Activated CD8-positive, alpha-beta T cell treated with anti-CD3 and anti-CD28 coated beads for 36 hours (primary cell): ENCODE data around the gene MBD1. TPM values are rescaled to one million over a fixed set of nuclear protein-coding genes. Genes with fewer than 3 reads are reported as not detected.

Experiments used
- ATAC-seq: fragments of 200-7000 bp; cut with Tn5 transposase; one replicate; pipeline ENCODE4 v1.10.0; 2021; ENCODE audit warnings: mild to moderate bottlenecking, moderate library complexity
- CTCF ChIA-PET: fragments of 350-600 bp; sonication (Branson Sonifier 250); formaldehyde crosslinking; loops from one replicate; lab custom pipeline; 2021; ENCODE audit warnings: antibody characterized with exemption; lab: Charles Lee
- POLR2A ChIA-PET: fragments of 350-600 bp; sonication (Branson Sonifier 250); formaldehyde crosslinking; loops from one replicate; lab custom pipeline; 2021; ENCODE audit warnings: antibody characterized with exemption; lab: Charles Lee
- DNase-seq: peaks from one replicate; pipeline ENCODE4 v3.0.0-alpha.2; 2020
- H3K27ac Mint-ChIP-seq: one replicate; pipeline ENCODE4 v1.8.0; 2021; ENCODE audit warnings: mild to moderate bottlenecking, mixed read lengths
- H3K27me3 Mint-ChIP-seq: one replicate; pipeline ENCODE4 v1.8.0; 2021; ENCODE audit warnings: mixed read lengths
- H3K36me3 Mint-ChIP-seq: one replicate; pipeline ENCODE4 v1.8.0; 2021; ENCODE audit warnings: low read depth, mixed read lengths
- H3K4me1 Mint-ChIP-seq: one replicate; pipeline ENCODE4 v1.8.0; 2021; ENCODE audit warnings: low read depth, mixed read lengths
- H3K4me3 Mint-ChIP-seq: one replicate; pipeline ENCODE4 v1.8.0; 2021; ENCODE audit warnings: mild to moderate bottlenecking, moderate library complexity, mixed read lengths
- H3K9me3 Mint-ChIP-seq: one replicate; pipeline ENCODE4 v1.8.0; 2021; ENCODE audit warnings: mixed read lengths
- CTCF ChIP-seq: fragments of 200-600 bp; IDR thresholded peaks from one replicate; pipeline ENCODE4 v1.8.0; 2022; ENCODE audit warnings: antibody characterized with exemption, mild to moderate bottlenecking
- intact Hi-C: fragments of 100-400 bp; cut with micrococcal nuclease; formaldehyde crosslinking; loops from one replicate; pipeline ENCODE4 v1.10.0; 2022
- total RNA-seq, 2 experiments: library from RNA; stranded (reverse); gene quantifications; one replicate each; pipeline ENCODE4 v1.2.3, GENCODE V29; 2021

The MBD1 gene
- total RNA-seq, 2 experiments from 2014 or later: 67.4 to 69.0 TPM

- Mint-ChIP-seq H3K27me3 (no peaks in the 10 kb centered on the region), H3K4me3 (peak overlapping the region; percentile 91), H3K27ac (peak overlapping the region; percentile 96), H3K4me1 (peaks cover 53% of the 10 kb centered on the region), H3K36me3 (peaks cover 58% of the 10 kb centered on the region), H3K9me3 (no peaks in the 10 kb centered on the region)
- ChIA-PET POLR2A (interaction anchor here (0.8 to 3.4 kb wide), 5 partner anchors 12 to 795 kb away, joined by 3 to 32 read pairs (median 4); partner anchors contain the start of genes C18orf32, CFAP53 and ME2), CTCF (interaction anchor here (1.2 to 2.4 kb wide), 5 partner anchors 13 to 75 kb away, joined by 3 to 17 read pairs (median 3); partner anchors contain the start of gene CFAP53)
- no peak for TF ChIP-seq CTCF
- no peak for DNase-seq
- intact Hi-C loops: no loop called here
- ATAC-seq: no peak
Measured at GRCh38 chr18:50281972-50282520, 723 bp upstream of the MBD1 start.

- intact Hi-C loops: no loop called here
- no peak for DNase-seq
- no peak for ATAC-seq
- Mint-ChIP-seq H3K36me3 (peaks cover 60% of the 10 kb centered on the region), H3K27ac (peak overlapping the region; percentile 96), H3K4me1 (peaks cover 42% of the 10 kb centered on the region), H3K27me3 (no peaks in the 10 kb centered on the region), H3K4me3 (peak overlapping the region; percentile 91), H3K9me3 (no peaks in the 10 kb centered on the region)
- ChIA-PET POLR2A (interaction anchor here (0.8 to 3.4 kb wide), 3 partner anchors 11 to 794 kb away, joined by 4 to 32 read pairs (median 5); partner anchors contain the start of genes C18orf32 and CFAP53), CTCF (interaction anchor here (1.2 to 2.4 kb wide), 4 partner anchors 12 to 76 kb away, joined by 3 to 17 read pairs (median 8); partner anchors contain the start of gene CFAP53)
- TF ChIP-seq CTCF: no peak
Measured at GRCh38 chr18:50280707-50281294, 522 bp downstream of the MBD1 start.

- ATAC-seq (no peak), DNase-seq (no peak)
- H3K27ac Mint-ChIP-seq: peak overlapping the region; percentile 96
- intact Hi-C loops: no loop called here
- no peaks in the 10 kb centered on the region for H3K9me3 Mint-ChIP-seq
- no peak for TF ChIP-seq CTCF
- CTCF ChIA-PET: interaction anchor here (1.8 to 2.3 kb wide), 2 partner anchors 11 to 13 kb away, joined by 3 to 10 read pairs; partner anchors contain the start of gene CFAP53
- POLR2A ChIA-PET: interaction anchor here (0.8 kb wide), 1 partner anchor 11 kb away, joined by 3 read pairs; no protein-coding TSS in a partner anchor
- H3K4me1 Mint-ChIP-seq: peaks cover 39% of the 10 kb centered on the region
- peaks cover 59% of the 10 kb centered on the region for H3K36me3 Mint-ChIP-seq
- peak overlapping the region; percentile 91 for H3K4me3 Mint-ChIP-seq
- no peaks in the 10 kb centered on the region for H3K27me3 Mint-ChIP-seq
Measured at GRCh38 chr18:50279752-50280151, 1.6 kb downstream of the MBD1 start.

- no peak overlapping the region for H3K4me3 Mint-ChIP-seq
- no peak overlapping the region for H3K27ac Mint-ChIP-seq
- H3K4me1 Mint-ChIP-seq: peaks cover 27% of the 10 kb centered on the region
- no peak for TF ChIP-seq CTCF
- no peak for ATAC-seq
- ChIA-PET CTCF (interaction anchor here (1.8 to 2.3 kb wide), 2 partner anchors 9 to 11 kb away, joined by 3 to 10 read pairs; partner anchors contain the start of gene CFAP53), POLR2A (no interaction called here)
- peaks cover 54% of the 10 kb centered on the region for H3K36me3 Mint-ChIP-seq
- intact Hi-C loops: no loop called here
- H3K27me3 Mint-ChIP-seq: no peaks in the 10 kb centered on the region
- no peak for DNase-seq
- H3K9me3 Mint-ChIP-seq: no peaks in the 10 kb centered on the region
Measured at GRCh38 chr18:50277942-50278341, 3.4 kb downstream of the MBD1 start.

GRCh38 chr18:50276452-50276851, 4.9 kb downstream of the MBD1 start:
- intact Hi-C loops: no loop called here
- ChIA-PET POLR2A (no interaction called here), CTCF (interaction anchor here (1.0 kb wide), 1 partner anchor 8 kb away, joined by 3 read pairs; no protein-coding TSS in a partner anchor)
- peaks cover 19% of the 10 kb centered on the region for H3K4me1 Mint-ChIP-seq
- ATAC-seq: no peak
- peaks cover 54% of the 10 kb centered on the region for H3K36me3 Mint-ChIP-seq
- no peak for TF ChIP-seq CTCF
- H3K27ac Mint-ChIP-seq: no peak overlapping the region
- DNase-seq: no peak
- H3K27me3 Mint-ChIP-seq: no peaks in the 10 kb centered on the region
- H3K9me3 Mint-ChIP-seq: no peaks in the 10 kb centered on the region
- H3K4me3 Mint-ChIP-seq: no peak overlapping the region
